Esophagus squamous epithelium (tissue), 5 donors: ENCODE data around the gene SIGLEC1. TPM values are rescaled to one million over a fixed set of nuclear protein-coding genes. Genes with fewer than 3 reads are reported as not detected.
A peak's percentile ranks its signal among the peaks of the same experiment; 100 is the strongest.

Source experiments
- DNase-seq: peaks from one replicate; lab custom pipeline; 2025; lab: John Stamatoyannopoulos, UW
- H3K27ac ChIP-seq, 4 donors: fragments of 200-600 bp; sonication (generic); one replicate each; pipeline ENCODE4 v1.5.1; 2016 to 2019; ENCODE audit warnings: mild to moderate bottlenecking in 1 of 4
- H3K27me3 ChIP-seq, 4 donors: fragments of 200-600 bp; sonication (generic); 1 replicate in 3 of 4; 2 replicates in 1 of 4; pipeline versions ENCODE4 v1.5.1 to v1.6.0; 2017 to 2021; ENCODE audit warnings: antibody characterized with exemption in 1 of 4
- H3K36me3 ChIP-seq, 3 donors: fragments of 200-600 bp; sonication (generic); one replicate each; pipeline ENCODE4 v1.5.1; 2016 to 2019
- H3K4me1 ChIP-seq, 3 donors: fragments of 200-600 bp; sonication (generic); one replicate each; pipeline ENCODE4 v1.5.1; 2017 to 2019
- H3K4me3 ChIP-seq, 4 donors: fragments of 200-600 bp; sonication (generic); 1 replicate in 3 of 4; 2 replicates in 1 of 4; pipeline ENCODE4 v1.5.1; 2016 to 2019; ENCODE audit warnings: mild to moderate bottlenecking in 2 of 4, moderate library complexity in 1 of 4
- H3K9me3 ChIP-seq, 3 donors: fragments of 200-600 bp; sonication (generic); one replicate each; pipeline ENCODE4 v1.5.1; 2016 to 2019
- POLR2A ChIP-seq, 4 donors: fragments of 450-650 bp; IDR thresholded peaks; one replicate each; pipeline ENCODE4 v1.6.1; 2017; ENCODE audit warnings: antibody characterized with exemption in 4 of 4, mild to moderate bottlenecking in 4 of 4, moderate library complexity in 3 of 4
- WGBS, 2 donors: methylation state at CpG; one replicate each; pipeline ENCODE4 v1.1.5; 2018; 5-methylcytosine and 5-hydroxymethylcytosine counted together
- intact Hi-C: fragments of 100-400 bp; cut with DNase I; formaldehyde crosslinking; loops from one replicate; pipeline ENCODE4 v1.15.0; 2022
- total RNA-seq, 4 donors: library from RNA; depleted of rRNA; stranded (reverse); fragments of >200 nt; gene quantifications; one replicate each; pipeline ENCODE4 v1.1.0, GENCODE V29; 2016
- TF ChIP-seq, protein P1 (sequence below), 6 experiments: fragments of 450-650 bp in 4 of 6; fragments of 200-600 bp in 2 of 6; sonication (generic) in 2 of 6; IDR thresholded peaks; one replicate each; pipeline ENCODE4 v1.5.1; 2016 to 2019; ENCODE audit warnings: antibody characterized with exemption in 6 of 6, mild to moderate bottlenecking in 4 of 6, moderate library complexity in 4 of 6
- donor health status: DM: yes; HTN: yes; CAD: no.

The SIGLEC1 gene
- total RNA-seq, 4 donors from 2014 or later = 0.11 to 6.9 (median 1.8) TPM

- intact Hi-C loops = no loop called here
- Histone ChIP-seq H3K27ac (peak overlapping the region; percentile 49 to 83 (median 78)), H3K36me3 (no peaks in the 10 kb centered on the region), H3K27me3 (peaks cover 0 to 14% (median 2%) of the 10 kb centered on the region in 4 donors), H3K4me1 (peaks cover 14 to 25% (median 20%) of the 10 kb centered on the region in 3 donors), H3K9me3 (no peaks in the 10 kb centered on the region), H3K4me3 (no peak overlapping the region)
- no peak for DNase-seq
- TF ChIP-seq, protein P1, sequence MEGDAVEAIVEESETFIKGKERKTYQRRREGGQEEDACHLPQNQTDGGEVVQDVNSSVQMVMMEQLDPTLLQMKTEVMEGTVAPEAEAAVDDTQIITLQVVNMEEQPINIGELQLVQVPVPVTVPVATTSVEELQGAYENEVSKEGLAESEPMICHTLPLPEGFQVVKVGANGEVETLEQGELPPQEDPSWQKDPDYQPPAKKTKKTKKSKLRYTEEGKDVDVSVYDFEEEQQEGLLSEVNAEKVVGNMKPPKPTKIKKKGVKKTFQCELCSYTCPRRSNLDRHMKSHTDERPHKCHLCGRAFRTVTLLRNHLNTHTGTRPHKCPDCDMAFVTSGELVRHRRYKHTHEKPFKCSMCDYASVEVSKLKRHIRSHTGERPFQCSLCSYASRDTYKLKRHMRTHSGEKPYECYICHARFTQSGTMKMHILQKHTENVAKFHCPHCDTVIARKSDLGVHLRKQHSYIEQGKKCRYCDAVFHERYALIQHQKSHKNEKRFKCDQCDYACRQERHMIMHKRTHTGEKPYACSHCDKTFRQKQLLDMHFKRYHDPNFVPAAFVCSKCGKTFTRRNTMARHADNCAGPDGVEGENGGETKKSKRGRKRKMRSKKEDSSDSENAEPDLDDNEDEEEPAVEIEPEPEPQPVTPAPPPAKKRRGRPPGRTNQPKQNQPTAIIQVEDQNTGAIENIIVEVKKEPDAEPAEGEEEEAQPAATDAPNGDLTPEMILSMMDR (IDR thresholded peaks at IDR 0.05) = no peak
- TF ChIP-seq POLR2A (IDR thresholded peaks at IDR 0.05) = no peak
- 28 to 32% methylated on average over 9 of the region's 9 CpGs for WGBS, 2 donors
Observed at GRCh38 chr20:3686867-3687321, 25.5 kb downstream of the SIGLEC1 start.

DNA sequence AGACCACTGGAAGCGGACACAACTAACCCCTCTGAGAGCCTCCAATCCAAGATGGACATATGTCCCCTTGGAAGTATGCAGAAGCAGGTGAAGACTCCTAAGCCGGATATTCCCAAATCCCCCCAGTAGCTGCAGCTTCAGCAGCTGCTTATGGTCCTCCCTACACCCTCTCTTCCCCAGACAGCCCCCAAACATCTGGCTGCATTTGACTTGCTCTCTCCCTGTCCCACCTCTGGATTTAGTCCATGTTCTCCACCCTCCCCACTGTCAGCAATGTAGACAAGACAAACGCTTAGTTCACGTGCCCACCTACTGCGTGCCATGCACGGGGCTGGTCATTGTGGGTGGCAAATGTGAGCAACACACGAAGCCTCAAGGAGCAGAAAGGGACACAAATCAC is 26.0 kb downstream of the SIGLEC1 start:
- Histone ChIP-seq H3K36me3 (no peaks in the 10 kb centered on the region), H3K27ac (peak overlapping the region in 3 of 4 donors; percentile 75 to 83 (median 80)), H3K9me3 (no peaks in the 10 kb centered on the region), H3K27me3 (peaks cover 0 to 19% (median 4%) of the 10 kb centered on the region in 4 donors), H3K4me3 (no peak overlapping the region), H3K4me1 (peaks cover 19 to 30% (median 25%) of the 10 kb centered on the region in 3 donors)
- WGBS, 2 donors = 57 to 90% methylated on average over 2 to 7 of the region's 7 CpGs
- intact Hi-C loops = no loop called here
- no peak for DNase-seq
- TF ChIP-seq, protein P1 (IDR thresholded peaks at IDR 0.05) = no peak
- TF ChIP-seq POLR2A (IDR thresholded peaks at IDR 0.05) = no peak

DNA sequence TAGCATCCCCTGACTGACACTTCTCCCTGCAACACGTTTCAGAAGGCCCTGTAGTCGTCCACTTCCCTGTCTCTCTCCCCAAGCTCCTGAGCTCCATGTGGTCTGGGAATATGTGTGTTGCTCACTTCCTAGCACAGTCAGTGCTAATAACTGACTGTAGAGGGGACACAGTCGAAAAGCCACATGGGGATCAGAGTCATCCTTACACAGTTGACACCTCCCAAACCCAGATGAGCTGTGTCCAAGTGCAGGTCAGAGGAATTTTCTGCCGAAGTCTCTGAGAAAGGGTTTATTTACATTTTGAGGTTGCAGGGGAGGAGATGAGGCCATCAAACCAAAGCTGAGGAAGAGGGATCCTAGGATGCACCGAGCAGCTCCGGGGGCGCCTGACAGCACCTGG is 27.1 kb downstream of the SIGLEC1 start:
- H3K9me3 ChIP-seq = no peaks in the 10 kb centered on the region
- H3K27ac ChIP-seq = peak overlapping the region in 1 of 4 donors; percentile 14
- TF ChIP-seq POLR2A (IDR thresholded peaks at IDR 0.05) = no peak
- TF ChIP-seq, protein P1 (IDR thresholded peaks at IDR 0.05) = no peak
- WGBS, 2 donors = 51 to 62% methylated on average over 7 of the region's 7 CpGs
- peaks cover 0 to 30% (median 5%) of the 10 kb centered on the region in 4 donors for H3K27me3 ChIP-seq
- no peak overlapping the region for H3K4me3 ChIP-seq
- intact Hi-C loops = no loop called here
- no peaks in the 10 kb centered on the region for H3K36me3 ChIP-seq
- H3K4me1 ChIP-seq = peaks cover 19 to 40% (median 29%) of the 10 kb centered on the region in 3 donors
- DNase-seq = no peak

GRCh38 chr20:3681931-3682781 is 30.2 kb downstream of the SIGLEC1 start, which contains the start of gene ADAM33:
Gene ADAM33, minus strand, starts transcription at chr20:3682010. Its CDS starts 6 bp downstream, at chr20:3682004.
- H3K27me3 ChIP-seq = peaks cover 0 to 58% (median 5%) of the 10 kb centered on the region in 4 donors
- TF ChIP-seq, protein P1 (IDR thresholded peaks at IDR 0.05) = no peak
- TF ChIP-seq POLR2A (IDR thresholded peaks at IDR 0.05) = peak in 2 of 4 donors; percentile 28 to 32
- no peaks in the 10 kb centered on the region for H3K9me3 ChIP-seq
- H3K27ac ChIP-seq = peak within 1 kb of the TSS; percentile 80 to 95 (median 88)
- DNase-seq = no peak
- WGBS, 2 donors = 14 to 16% methylated on average over 3 to 11 of the region's 65 CpGs
- no peaks in the 10 kb centered on the region for H3K36me3 ChIP-seq
- peaks cover 25 to 57% (median 31%) of the 10 kb centered on the region in 3 donors for H3K4me1 ChIP-seq
- intact Hi-C loops = no loop called here
- H3K4me3 ChIP-seq = peak within 1 kb of the TSS; percentile 27 to 77 (median 52)
